Activated CD4-positive, alpha-beta T cell treated with anti-CD3 and anti-CD28 coated beads, Interleukin-2, Interleukin-4, amounts not matched to agents 100 ng/mL and 50 ng/mL, durations not matched to agents 16 hours and 8 hours (primary cell): Measurements from ENCODE around the gene RPS6KA6.

Source experiments
- DNase-seq: peaks from one replicate; pipeline ENCODE4 v3.0.0-alpha.2; 2020; ENCODE audit warnings: low spot score

The RPS6KA6 gene

DNA sequence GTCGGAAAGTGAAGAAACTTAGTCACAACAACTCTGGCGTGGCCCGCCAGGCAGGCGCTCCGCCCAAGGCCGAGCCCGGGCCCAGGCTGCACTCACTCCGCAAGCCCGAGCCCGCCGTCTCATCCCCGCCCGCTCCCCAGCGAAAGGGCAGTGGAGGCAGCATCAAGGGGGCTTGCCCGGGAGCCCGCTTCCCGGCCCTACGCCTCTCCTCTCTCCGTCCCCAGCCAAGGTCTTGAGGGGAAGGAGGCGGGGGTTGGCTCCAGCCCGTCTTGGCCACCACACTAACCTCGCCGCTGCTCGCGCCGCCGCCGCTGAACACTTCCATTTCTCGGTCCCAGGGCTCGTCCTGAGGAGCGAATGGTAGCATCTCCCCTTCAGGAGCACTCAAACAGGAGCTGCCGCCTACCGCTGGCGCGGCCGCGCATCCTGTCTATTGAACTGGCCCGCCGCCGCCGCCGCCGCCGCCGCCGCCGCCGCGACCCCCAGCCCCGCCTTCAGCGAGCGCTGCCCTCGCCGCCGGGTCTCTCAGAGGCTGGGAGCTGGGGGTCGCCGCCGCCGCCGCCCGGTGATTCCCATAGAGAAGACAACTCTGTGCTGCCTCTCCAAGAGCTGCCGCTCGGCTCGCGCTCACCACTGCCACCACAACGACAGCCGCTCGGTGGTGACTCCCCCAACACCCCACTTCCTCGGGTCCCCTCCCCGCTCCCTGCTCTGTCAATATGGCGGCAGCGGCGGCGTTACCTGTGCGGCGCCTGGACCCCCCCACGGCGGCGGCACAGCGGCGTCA, at the start of gene RPS6KA6:
Gene RPS6KA6, minus strand, starts transcription at position 667 of the 787 bp plus-strand sequence. Its CDS starts 300 bp downstream, at position 367.
- DNase-seq: no peak

DNA sequence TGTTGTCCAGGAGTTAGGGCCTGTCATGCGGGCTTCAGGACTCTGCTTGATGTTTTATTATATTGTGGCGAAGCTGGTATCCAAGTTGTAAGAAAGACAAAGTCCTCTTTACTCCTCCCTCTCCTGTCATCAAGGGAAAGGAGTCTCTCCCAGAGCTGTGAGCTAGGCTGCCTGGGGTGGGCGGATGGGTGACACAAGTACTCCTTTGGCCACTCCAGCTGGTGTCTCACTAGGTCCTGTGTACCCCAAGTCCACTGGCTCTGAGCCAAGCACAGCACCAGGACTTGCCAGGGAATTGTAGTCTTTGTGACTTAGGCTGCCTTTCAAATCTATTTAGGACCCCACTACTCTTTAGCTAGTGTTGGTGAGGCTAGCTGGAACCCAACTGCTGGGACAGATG, 36.7 kb upstream of the RPS6KA6 start:
- DNase-seq: no peak

DNA sequence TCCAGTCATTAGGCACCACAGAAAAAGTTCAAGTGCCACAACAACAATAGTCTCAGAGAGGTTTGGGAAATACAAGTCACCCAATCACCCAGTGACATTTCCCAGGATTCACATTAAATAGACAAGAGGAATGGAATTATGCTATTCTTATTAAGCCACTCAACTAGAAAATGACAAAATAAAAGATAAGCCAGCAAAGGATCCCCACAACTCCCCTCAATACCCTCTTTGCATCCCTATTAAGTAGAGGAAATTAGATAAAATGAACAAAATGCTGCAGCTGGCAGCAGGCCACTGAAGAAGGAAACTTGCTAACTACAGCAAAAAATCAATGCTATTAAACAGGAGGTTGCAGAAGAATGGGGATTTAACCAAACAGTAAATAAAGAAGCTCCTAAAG, 35.3 kb upstream of the RPS6KA6 start:
- DNase-seq: no peak

DNA sequence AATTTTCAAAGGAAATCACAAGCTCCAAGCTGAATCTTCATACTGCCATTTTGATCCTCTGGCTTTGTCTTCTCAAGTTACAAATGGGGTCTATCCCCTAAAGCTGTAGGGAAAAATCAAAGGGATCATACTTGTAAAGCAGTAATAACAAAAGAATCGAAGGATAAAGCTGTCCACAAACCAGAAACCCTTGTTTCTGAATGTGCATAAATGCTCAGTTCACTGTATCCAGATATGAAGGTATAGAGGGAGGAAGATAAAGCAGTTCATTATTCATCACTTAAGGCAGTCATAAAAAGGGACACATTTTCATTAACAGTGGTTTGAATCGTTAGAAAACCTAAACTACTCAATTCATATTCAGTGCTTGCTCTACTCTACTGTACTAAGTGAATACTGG, 33.2 kb upstream of the RPS6KA6 start:
- no peak for DNase-seq

DNA sequence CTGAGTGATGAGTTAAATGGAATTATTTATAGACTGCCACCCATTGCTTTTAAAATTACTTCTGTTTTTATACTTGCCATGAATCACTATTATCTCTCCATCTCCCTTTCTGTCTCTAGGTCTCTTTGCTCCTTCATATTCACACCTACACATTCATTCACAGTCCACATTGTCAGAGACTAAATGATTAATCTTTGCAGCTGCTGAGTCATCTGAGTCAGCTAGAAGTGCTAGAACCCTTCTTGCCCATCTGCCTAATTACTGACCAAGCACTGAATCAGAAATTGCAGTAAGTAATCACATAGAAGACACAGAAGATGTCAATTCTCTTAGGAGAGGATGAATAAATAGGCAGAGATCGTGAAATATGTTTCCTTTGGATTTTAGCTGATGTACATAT, 31.6 kb upstream of the RPS6KA6 start:
- DNase-seq: peak; percentile 1

DNA sequence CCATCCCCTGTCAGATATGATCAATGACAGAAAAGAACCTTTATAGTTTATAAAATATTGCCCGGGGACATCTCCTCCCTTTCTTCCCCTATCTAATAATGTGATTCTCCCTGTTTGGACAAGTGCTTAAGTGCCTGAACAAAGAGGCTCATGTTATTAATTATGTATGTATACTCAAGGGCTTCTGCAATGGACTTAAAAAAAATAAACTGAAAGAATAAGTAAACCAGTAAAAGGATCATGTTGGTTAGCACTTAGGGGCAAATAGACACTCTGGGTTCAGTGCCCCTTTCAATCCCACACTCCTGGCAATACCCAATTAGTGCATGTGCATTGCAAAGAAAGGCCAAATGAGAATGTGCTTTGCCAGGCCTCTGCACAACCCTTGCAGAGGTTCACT, 30.7 kb upstream of the RPS6KA6 start:
- no peak for DNase-seq

DNA sequence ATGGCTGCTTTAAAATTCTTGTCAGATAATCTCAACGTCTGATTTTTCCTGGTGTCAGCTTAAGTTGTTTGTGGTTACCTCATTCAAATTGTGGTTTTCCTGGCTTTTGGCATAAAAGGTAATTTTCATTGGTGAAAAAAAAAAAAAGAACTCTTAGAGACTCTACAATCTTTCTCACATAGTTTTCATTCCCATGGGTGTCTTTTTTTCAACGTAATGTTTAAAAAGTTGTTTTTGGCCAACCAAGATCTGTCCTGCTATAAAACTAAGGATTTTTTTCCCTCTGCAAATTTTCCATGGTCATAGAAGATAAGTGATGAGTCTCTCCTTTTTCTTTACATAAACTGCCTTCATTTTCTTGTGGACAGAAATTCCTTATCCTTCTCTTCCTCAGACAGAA, 28.9 kb upstream of the RPS6KA6 start:
- no peak for DNase-seq

DNA sequence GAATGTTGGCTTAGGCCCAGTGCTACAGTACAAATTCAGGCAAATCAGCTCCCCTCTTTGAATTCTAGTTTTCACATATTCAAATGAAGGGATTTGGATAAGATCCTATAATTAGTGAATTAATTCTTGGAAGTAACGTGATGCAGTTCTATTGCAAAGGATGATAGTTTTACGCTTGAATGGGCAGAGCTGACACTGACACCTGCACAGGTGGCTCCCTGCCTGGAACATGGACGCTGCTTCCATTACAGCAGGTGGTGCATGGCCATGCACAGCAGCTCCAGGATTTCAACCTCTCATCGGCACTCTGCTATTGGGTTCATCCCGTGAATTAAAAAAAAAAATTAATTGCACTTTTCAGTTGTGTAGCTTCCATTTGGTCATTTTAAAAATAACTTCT, 28.4 kb upstream of the RPS6KA6 start:
- no peak for DNase-seq

DNA sequence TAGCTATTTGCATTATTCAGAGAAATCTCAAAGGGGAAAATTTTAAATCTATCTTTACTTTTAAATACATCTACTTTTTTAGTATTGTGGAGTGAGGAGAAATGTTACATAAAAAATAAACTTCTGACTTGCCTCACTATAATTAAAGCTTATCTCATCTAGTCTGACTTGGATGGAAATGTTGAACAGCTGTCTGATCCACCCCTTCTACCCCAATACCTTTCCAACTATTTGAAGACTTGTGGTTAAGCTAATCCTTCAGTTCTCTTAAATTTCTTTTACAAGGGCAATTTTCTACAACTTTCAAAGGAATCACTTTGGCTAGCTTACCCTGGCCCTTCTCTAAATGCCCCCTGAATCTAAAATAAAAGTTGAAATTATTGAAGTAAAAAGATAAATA, 17.3 kb upstream of the RPS6KA6 start:
- no peak for DNase-seq

DNA sequence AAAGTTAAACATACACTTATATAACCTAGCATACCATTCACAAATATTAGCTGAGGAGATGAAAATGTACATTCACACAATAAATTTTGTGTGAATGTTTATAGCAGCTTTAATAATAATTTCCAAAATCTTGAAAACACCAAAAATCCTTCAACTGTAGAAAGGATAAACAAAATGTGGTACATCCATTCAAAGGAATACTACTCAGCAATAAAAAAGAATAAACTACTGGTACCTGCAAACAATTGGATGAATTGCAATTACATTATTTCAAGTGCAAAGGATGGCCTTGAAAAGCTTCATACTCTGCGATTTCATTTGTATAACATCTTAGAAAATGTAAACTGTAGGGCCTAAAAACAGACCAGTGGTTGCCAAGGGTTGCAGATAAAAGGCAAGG, 11.7 kb upstream of the RPS6KA6 start:
- no peak for DNase-seq

DNA sequence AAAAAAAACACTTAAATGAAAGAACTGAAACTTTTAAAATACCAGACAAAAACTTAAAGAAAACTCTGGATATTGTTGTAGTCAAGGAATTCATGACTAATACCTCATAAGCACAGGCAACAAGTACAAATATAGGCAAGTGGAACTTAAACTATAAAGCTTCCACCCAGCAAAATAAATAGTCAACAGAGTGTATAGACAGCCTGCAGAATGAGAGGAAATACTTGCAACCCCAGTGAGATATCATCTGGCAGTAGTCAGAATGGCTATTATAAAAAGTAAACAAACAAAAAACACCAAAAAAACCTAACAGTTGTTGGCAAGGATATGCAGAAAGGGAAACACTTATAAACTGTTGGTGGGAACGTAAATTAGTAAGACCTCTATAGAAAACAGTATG, 9.6 kb upstream of the RPS6KA6 start:
- DNase-seq: no peak

DNA sequence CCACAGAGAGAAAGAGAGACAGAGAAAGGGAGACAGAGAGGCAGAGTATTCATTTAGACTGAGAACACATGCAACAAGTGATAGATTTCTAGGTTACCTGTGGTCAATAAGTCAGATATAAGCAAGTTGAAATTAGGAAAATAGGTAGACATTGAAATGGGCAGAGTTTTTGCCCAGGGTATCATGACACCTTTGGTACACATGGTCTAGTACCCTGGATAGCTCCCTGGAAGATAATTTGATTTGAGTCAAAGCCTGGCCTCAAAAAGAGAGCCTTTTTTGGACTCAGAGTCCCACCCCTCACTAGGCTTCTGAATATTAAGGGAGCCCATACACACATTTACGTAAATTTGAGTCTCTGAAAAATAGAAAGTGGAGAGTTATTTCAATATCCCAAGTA, 4.0 kb upstream of the RPS6KA6 start:
- no peak for DNase-seq

DNA sequence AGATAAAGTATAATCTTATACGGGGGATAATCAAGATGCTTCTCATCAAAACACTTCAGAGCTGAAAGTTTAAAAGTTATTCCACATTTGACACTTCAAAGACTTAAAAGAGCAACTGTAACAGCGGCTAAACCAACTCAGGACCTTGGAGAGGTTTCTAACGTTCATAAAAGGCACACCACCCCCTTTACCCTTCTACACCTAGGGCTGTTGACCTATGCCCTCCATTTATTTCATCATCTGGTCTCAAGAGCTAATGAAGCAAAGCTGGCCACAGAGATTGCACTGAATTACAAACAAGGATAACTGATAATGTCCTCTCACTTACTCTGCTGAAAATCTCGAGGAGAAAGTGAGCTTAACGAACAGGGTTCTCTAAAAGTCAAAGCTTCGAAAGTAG, 1.1 kb upstream of the RPS6KA6 start:
- no peak for DNase-seq

DNA sequence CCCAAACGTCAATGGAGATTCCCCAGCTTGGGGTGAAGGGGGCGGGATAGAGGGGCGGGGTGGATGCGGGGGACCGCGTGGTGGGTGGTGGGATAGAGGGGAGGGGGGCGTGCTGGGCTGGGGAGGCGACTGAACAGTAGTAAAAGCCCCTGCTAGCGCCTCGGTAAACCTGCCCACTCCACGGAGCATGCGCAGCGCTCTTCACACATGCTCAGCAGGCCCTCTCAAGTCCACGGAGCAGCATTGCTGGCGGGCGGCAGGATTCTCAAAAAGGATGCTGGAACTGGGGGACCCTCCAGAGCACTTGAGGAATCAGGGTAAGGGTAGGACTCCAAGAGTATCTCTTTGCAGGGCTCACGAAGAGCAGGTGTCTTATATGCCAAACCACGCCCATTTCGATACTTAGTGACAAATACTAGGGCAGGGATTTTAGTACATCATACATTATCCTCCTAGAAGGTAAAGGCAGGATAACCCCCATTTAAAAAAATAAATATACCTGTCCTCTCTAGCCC, 378 bp upstream of the RPS6KA6 start:
- DNase-seq: no peak

DNA sequence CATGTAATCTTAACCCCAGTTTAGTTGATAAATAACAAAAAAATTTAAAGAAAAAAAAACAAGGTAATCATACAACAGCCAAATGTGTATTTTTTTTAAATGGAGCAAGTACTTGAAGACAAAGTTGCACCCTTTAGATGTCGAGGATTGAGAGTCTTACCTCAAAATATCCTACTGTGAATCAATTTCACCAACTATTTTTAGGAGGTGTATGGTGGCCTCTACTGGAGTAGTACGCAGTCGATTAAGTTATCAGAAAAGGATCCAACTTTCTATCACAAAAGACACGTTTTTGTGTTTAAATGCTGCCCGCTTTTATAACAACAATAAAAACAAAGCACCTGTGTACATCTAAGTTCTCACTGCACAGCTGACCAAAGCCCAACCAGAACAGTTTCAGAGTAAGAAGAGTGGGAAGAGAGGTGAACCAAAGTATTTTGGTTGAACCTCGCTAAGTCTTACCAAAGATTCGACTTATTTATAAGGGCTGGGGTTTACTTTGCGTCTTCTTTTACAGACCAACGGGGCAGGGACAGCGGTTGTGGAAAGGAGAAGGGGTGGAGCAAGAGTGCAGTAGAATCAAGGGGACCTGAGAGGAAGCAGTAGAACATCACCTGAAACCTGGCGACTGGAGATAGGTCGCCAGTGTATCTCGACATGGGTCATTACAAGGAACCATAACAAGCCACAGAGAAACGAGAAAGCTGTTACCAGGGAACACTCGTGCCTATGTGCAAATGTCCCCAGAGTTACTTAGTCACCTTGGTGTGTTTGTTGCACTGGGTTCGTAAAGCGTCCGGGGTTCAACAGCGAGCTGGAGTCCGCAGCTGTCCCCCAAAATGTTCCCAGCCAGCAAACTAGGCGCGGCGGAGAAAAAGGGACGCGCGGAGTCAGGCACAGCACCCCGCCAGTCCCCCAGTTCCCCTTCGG, 1.1 kb downstream of the RPS6KA6 start:
- DNase-seq: no peak

DNA sequence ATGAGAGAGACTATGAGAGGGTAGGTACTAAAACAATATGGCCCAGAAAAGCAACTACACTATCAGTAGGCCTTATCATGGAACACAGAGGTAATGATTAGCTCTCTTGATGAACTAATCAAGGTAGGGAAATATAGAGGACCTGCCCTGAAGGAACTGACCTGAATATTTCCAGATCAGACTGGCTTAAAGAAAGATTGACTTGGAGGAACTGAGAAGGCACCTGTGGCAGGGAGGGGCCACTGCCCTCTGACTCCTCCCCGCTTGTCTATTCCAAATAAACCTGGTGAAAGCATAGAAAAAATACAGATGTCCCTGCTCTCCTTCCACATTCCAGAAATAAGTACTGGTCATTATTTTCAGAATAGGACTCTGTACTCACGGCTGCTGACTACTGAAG, 5.5 kb downstream of the RPS6KA6 start:
- no peak for DNase-seq

DNA sequence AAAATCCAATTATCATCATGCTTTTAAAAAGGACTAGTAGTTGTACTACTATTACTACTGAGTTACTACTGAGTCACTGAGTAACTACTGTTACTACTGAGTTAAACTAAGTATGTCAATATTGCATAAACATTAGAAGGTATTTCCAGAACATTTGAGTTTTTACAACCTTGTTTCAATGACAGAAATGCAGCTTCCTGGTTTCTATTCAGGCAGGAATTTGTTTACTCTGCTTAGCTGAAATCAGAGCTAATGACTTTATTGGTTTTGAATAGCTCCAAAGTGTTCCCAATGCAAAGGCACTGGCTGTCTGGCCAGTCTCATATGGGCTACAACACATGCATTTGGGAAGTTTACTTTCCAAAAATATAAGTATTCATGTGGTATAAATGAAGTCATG, 12.0 kb downstream of the RPS6KA6 start:
- no peak for DNase-seq

DNA sequence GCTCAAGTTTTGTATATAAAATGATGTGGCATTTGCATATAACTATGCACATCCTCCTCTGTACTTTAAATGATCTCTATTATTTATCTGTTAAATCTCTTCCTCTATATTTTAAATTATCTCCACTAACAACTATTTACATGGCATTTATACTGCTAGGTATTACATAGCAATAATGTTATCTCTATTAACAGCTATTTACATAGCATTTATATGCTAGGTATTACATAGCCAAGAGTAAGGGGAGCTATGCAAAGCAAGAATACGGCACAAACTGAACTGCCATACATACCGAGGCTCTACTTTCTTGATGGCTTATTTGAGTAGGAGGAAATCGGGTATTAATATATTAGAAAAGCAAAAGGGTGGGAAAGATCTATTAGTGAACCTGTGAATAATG, 12.7 kb downstream of the RPS6KA6 start:
- no peak for DNase-seq

DNA sequence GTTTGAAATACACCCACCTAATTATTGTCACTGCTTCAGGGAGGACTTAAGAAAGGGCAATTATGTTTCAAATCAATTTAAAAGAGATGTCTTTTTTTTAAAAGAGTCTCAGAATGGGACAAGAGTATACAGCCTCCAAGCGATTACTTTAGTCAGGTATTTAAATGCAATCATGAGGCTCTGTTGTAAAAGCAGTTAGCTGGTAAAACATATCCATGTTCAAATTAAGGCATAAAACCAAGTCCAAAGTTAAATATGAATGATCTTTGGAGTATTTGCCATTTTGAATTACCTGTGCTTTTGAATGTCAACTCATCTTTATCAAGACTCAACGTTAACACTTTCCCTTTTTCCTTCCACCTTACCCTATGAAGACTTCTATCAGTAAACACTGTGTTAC, 13.7 kb downstream of the RPS6KA6 start:
- DNase-seq: no peak

DNA sequence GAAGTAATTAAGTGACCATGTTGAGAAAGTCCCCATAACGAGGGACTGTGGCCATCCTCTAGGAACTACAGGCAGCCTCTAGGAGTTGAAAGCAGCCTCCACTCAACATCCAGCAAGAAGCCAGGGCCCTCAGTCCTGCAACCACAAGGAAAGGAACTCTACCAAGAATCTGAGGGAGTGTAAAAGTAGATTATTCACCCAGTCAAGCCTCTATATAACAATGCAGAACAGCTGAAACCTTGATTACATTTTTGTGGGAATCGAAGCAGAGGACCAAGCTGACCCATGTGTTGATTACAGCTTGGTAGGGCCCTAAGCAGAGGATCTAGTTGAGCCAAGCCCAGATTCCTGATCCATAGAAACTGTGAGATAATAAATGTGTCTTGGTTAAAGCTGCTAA, 17.1 kb downstream of the RPS6KA6 start:
- DNase-seq: no peak

DNA sequence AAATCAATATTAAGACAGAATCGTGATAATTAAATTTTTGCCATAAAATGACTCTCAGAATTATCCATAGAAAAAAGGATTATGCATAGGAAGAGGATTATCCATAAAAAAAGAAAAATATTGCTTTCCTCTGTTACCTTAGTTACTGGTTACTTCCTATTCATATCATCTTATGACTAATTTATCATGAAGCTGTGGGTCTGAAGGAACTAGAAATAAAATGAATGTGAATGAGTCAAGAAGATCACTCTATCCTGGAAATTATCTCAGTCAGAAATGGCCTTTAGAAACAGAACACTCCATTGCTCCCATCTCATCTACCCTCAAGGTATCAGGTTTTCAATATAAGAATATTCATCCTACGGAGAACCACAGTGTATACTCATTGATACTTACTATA, 19.4 kb downstream of the RPS6KA6 start:
- no peak for DNase-seq

DNA sequence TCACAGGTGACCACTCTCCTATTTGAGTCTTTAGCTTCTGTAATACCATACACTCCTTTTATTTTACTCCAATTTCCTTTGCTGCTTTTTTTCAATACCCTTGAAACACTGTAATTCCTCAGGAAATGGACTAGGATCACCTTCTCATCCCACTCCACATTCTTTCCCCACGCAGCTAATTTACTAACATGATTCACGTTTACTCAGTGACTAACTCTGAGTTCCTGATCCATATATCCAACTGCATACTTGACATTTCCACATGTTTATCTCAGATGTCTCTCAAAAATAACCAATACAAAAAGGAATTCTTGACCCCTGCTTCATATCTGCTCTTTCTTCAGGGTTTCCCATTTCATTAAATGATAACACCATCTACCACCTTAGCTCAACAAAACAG, 19.9 kb downstream of the RPS6KA6 start:
- no peak for DNase-seq

DNA sequence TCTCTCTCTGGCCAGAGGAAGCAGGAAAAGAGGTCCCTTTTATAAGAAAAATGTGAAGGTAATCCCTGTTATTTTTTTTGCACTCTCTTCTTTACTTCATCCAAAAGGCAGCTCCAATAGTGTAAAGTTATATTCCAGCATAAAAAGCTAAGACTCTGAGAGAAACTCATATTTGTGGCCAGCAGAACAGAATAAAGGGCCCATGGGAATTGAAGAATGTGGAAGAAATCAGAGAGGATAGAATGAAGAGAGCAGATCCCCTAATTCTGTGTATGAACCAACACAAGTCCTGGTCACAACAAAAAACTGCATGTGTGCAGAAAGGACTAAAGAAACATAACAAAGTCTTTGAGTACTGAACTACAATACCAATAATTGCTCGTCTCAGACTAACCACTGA, 22.3 kb downstream of the RPS6KA6 start:
- no peak for DNase-seq
